Osteocyte (in vitro differentiated cells): ENCODE results near the gene NHEJ1. TPM values are rescaled to one million over a fixed set of nuclear protein-coding genes. Genes with fewer than 3 reads are reported as not detected.

Experiments used
- DNase-seq: peaks from one replicate; pipeline ENCODE4 v3.0.0; 2021; ENCODE audit warnings: mixed read lengths; ENCODE audit not compliant: unreplicated experiment; ENCODE audit errors: extremely low spot score
- H3K27ac Mint-ChIP-seq: one replicate; pipeline ENCODE4 v1.8.0; 2021; ENCODE audit warnings: mild to moderate bottlenecking, mixed read lengths; ENCODE audit not compliant: unreplicated experiment
- H3K27me3 Mint-ChIP-seq: one replicate; pipeline ENCODE4 v1.8.0; 2021; ENCODE audit warnings: mixed read lengths; ENCODE audit not compliant: unreplicated experiment
- H3K36me3 Mint-ChIP-seq: one replicate; pipeline ENCODE4 v1.8.0; 2021; ENCODE audit warnings: mixed read lengths; ENCODE audit not compliant: unreplicated experiment
- H3K4me1 Mint-ChIP-seq: one replicate; pipeline ENCODE4 v1.8.0; 2021; ENCODE audit warnings: mixed read lengths; ENCODE audit not compliant: unreplicated experiment
- H3K4me3 Mint-ChIP-seq: one replicate; pipeline ENCODE4 v1.8.0; 2021; ENCODE audit warnings: mild to moderate bottlenecking, moderate library complexity, mixed read lengths; ENCODE audit not compliant: unreplicated experiment
- H3K9me3 Mint-ChIP-seq: one replicate; pipeline ENCODE4 v1.8.0; 2021; ENCODE audit warnings: mixed read lengths; ENCODE audit not compliant: unreplicated experiment
- total RNA-seq: library from RNA; stranded (reverse); gene quantifications from 2 replicates; pipeline ENCODE4 v1.2.1, GENCODE V29; 2021
- TF ChIP-seq, protein P1 (sequence below): fragments of 200-600 bp; sonication (generic); IDR thresholded peaks from 2 replicates; pipeline ENCODE4 v1.5.0; 2021; ENCODE audit warnings: antibody characterized with exemption, mild to moderate bottlenecking, moderate library complexity

Gene NHEJ1
- total RNA-seq, 1 donor from 2014 or later: 19.3 TPM

DNA sequence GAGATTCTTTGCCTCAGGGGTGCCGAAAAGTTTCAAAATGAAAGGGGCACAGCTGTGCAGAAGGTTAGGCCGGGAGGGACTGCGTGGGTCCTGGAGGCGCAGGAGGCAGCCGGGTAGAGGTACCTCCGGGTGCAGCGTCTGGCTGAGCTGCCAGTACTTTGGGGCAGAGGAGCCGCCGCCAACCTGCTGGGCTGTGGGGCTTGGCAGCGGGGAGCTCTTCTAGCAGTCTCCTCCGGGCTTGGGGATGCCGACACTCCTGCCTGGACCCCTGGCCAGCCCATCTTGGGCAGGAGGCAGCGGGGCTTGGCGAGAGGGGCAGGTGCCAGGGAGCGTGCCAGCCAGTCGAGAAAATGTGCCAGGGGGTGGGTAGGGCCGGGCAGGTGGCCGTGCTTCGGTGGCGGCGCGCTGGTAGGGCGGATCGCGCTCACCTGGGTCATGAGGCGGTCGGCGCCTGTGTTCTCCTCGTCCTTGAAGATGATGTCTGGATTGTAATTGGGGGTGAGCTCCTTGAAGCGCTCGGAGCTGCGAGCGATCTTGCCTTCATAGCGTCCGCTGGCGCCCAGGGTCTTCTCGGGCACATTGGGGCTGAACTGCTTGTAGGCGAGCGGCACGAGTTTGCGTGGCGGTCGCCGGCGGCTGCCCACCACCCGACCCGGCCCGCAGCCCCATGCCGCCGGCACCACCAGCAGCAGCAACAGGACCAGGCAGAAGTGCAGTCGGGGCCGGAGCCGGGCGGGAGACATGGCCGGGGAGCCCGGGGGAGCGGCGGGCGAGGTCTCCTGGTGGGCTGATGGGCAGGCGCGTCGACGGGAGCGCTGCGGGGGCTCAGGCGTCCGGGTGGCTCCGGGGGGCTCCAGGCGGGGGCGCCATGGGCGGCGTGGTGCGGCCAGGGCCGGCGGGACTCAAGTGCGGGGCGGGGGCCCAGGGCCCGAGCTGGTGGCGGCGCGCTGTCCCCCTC is 100.6 kb downstream of the NHEJ1 start:
- no peaks in the 10 kb centered on the region for H3K36me3 Mint-ChIP-seq
- TF ChIP-seq, protein P1, sequence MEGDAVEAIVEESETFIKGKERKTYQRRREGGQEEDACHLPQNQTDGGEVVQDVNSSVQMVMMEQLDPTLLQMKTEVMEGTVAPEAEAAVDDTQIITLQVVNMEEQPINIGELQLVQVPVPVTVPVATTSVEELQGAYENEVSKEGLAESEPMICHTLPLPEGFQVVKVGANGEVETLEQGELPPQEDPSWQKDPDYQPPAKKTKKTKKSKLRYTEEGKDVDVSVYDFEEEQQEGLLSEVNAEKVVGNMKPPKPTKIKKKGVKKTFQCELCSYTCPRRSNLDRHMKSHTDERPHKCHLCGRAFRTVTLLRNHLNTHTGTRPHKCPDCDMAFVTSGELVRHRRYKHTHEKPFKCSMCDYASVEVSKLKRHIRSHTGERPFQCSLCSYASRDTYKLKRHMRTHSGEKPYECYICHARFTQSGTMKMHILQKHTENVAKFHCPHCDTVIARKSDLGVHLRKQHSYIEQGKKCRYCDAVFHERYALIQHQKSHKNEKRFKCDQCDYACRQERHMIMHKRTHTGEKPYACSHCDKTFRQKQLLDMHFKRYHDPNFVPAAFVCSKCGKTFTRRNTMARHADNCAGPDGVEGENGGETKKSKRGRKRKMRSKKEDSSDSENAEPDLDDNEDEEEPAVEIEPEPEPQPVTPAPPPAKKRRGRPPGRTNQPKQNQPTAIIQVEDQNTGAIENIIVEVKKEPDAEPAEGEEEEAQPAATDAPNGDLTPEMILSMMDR: no peak
- no peak for DNase-seq
- H3K4me3 Mint-ChIP-seq: peak overlapping the region; percentile 42
- peaks cover 58% of the 10 kb centered on the region for H3K27me3 Mint-ChIP-seq
- H3K27ac Mint-ChIP-seq: no peak overlapping the region
- H3K9me3 Mint-ChIP-seq: no peaks in the 10 kb centered on the region
- peaks cover 7% of the 10 kb centered on the region for H3K4me1 Mint-ChIP-seq

DNA sequence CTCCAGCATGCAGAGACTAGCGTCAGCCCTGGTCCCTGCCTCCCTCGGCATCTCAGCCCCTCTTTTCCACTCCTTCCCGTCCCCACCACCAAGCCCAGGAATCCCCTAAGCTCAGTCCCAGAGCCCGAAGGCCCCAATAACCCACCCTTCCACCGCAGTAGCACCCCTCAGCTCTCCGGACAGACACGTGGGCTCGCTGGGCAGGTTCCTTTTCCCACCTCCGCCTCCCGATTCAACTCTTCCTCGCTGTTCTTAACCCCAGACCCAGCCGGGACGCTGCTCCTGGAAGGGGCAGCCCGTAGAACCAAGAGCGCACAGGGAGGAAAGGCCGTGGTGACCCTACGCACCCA is 101.3 kb downstream of the NHEJ1 start:
- Mint-ChIP-seq H3K4me3 (peak overlapping the region; percentile 38), H3K36me3 (no peaks in the 10 kb centered on the region), H3K27me3 (peaks cover 52% of the 10 kb centered on the region), H3K27ac (no peak overlapping the region), H3K4me1 (peaks cover 7% of the 10 kb centered on the region), H3K9me3 (no peaks in the 10 kb centered on the region)
- DNase-seq: no peak
- TF ChIP-seq, protein P1: no peak

DNA sequence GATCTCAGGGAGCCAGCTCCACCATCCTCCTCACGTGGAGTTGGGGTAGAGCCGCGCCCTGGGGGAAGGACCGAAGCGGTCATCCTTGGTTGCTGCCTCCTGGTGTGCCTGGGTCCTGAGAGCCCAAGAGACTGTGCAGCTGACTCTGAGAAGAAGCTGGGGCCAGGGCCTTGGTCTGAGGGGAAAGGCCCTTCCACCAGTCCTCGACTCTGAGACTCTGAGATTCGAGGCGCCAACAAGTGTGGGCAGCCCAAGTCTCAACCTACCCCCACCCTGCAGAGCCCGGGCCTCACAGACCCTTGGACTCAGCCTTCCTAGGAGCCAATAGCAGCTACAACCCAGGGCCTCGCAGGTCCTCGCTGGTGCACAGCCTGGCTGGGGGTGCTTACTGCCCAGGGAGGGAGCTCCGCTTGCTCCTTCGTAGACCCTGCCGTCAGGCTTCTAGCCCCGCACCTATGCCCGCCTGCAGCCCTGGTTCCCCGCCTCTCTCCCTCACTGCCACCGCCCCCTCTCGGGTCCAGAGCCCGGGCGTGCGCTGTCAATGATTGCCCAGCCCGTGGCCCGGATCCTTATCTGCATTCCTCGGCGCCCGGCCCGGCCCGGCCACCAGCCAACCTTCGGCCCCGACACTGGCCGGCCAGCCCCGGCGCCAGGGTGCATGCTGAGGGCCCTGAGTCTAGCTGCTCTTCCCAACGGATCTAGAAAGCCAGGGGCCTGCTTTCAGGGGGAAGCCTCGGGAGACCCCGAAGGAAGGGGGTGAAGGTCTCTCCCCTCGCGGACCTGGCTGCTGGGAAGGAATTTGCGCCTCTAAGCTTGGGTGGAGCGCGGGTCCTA is 101.9 kb downstream of the NHEJ1 start:
- no peak for DNase-seq
- no peak overlapping the region for H3K27ac Mint-ChIP-seq
- H3K36me3 Mint-ChIP-seq: no peaks in the 10 kb centered on the region
- H3K9me3 Mint-ChIP-seq: no peaks in the 10 kb centered on the region
- peaks cover 7% of the 10 kb centered on the region for H3K4me1 Mint-ChIP-seq
- peaks cover 51% of the 10 kb centered on the region for H3K27me3 Mint-ChIP-seq
- H3K4me3 Mint-ChIP-seq: no peak overlapping the region
- TF ChIP-seq, protein P1: no peak

DNA sequence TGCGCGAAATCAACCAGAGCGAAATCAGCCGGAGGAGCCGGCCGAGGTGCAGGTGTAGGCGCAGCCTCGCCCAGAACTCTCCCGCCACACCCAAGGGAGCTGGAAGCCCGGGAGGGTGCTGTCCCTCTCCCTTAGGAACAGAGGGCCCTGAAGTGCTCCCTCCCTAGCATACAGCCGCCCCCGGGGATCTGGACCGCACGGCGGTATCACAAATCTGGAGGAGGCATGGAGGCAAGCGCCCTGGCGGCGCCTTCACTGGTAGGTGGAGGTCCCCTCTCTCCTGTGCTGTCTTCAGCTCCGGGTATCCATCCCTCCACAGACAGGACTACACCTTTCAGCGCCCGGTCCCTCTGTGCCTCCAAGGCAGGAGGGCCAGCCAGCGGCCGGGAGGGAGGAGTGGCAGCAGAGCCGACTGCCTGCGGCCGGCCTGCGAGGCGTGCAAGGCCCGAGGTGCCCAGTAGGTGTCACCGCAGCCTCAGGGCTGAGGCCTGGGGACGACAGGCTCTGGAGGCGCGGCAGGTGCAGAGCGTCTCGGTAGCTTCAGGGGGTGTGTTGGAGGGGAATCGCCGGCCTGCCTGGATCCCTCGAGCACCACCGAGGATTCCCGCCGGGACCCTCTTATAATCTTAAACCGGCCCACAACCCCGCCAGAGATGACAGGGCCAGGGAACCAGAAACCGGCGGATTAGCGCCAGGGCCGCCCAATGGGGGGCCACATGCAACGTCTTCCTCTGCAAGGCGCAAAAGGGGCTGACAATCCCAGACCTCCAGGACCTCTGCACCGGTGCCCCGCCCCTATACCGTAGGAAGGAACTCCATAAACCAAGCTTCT is 102.7 kb downstream of the NHEJ1 start:
- H3K4me1 Mint-ChIP-seq: peaks cover 7% of the 10 kb centered on the region
- H3K27me3 Mint-ChIP-seq: peaks cover 49% of the 10 kb centered on the region
- H3K27ac Mint-ChIP-seq: no peak overlapping the region
- no peaks in the 10 kb centered on the region for H3K9me3 Mint-ChIP-seq
- no peak overlapping the region for H3K4me3 Mint-ChIP-seq
- TF ChIP-seq, protein P1: peak; percentile 79
- H3K36me3 Mint-ChIP-seq: no peaks in the 10 kb centered on the region
- DNase-seq: no peak
